Measurements from ENCODE around the gene CYS1. TPM values are rescaled to one million over a fixed set of nuclear protein-coding genes. Genes with fewer than 3 reads are reported as not detected.

CYS1 gene
- total and polyA plus RNA-seq, 8 donors, result 0.60 to 18.8 (median 15.8) TPM

DNA sequence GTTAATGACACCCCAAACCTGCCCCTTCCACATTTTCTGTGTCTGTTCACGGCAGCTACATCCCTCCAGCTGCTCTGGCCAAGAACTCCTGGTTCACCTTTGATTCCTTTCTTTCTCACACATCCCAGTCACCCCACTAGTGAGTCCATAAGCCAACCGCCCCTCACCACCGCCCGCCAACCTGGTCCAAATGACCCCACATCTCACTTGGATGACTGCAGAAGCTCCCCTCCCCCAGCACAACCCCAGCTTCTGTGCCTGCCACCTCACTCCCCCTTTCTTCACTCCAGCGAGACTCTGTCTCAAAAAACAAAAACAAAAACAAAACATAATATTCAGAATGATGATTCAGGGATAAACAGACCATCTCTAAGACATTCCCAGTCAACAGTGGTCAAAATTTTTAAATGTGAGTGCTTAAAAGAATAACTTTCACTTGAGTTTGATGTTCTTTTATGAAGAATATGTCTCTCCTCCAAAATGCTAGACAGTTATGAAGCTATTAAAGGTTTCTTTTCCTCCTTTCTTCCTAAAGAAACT, 3.2 kb downstream of the CYS1 start:
- Histone ChIP-seq H3K27ac (no peak overlapping the region), H3K27me3 (peaks cover 26 to 87% of the 10 kb centered on the region in 2 donors), H3K4me1 (peaks cover 6 to 25% of the 10 kb centered on the region in 2 donors), H3K9me3 (no peaks in the 10 kb centered on the region), H3K36me3 (no peaks in the 10 kb centered on the region), H3K4me3 (no peak overlapping the region)
- DNase-seq, result no peak
- ATAC-seq, result no peak
- intact Hi-C loops (cut with DNase I), result no loop called here
- TF ChIP-seq, protein P1, sequence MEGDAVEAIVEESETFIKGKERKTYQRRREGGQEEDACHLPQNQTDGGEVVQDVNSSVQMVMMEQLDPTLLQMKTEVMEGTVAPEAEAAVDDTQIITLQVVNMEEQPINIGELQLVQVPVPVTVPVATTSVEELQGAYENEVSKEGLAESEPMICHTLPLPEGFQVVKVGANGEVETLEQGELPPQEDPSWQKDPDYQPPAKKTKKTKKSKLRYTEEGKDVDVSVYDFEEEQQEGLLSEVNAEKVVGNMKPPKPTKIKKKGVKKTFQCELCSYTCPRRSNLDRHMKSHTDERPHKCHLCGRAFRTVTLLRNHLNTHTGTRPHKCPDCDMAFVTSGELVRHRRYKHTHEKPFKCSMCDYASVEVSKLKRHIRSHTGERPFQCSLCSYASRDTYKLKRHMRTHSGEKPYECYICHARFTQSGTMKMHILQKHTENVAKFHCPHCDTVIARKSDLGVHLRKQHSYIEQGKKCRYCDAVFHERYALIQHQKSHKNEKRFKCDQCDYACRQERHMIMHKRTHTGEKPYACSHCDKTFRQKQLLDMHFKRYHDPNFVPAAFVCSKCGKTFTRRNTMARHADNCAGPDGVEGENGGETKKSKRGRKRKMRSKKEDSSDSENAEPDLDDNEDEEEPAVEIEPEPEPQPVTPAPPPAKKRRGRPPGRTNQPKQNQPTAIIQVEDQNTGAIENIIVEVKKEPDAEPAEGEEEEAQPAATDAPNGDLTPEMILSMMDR (IDR thresholded peaks at IDR 0.05), result no peak

DNA sequence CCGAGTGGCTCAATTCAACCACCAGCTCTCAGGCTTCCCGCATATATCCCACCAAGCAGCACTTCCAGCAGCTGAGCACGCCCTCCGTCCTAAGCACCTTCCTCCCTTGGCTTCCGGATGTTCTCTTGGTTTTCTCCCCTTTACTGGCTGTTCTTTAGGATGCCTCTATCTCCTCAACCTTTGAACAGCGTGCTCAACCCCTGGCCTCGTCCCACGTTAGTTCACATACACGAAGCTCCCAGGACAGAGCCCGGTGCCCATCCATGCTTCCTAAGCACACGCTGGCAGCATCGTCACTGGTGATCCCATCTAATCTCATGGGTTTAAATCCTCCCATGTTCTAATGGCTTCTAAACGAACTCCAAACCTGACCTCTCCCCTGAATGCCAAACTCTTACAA, 3.7 kb downstream of the CYS1 start:
- ATAC-seq (no peak), DNase-seq (no peak)
- no peaks in the 10 kb centered on the region for H3K36me3 ChIP-seq
- TF ChIP-seq, protein P1 (IDR thresholded peaks at IDR 0.05), result no peak
- intact Hi-C loops (cut with DNase I), result no loop called here
- H3K27ac ChIP-seq, result no peak overlapping the region
- H3K9me3 ChIP-seq, result no peaks in the 10 kb centered on the region
- H3K4me1 ChIP-seq, result peaks cover 6 to 25% of the 10 kb centered on the region in 2 donors
- H3K27me3 ChIP-seq, result peaks cover 24 to 82% of the 10 kb centered on the region in 2 donors
- no peak overlapping the region for H3K4me3 ChIP-seq

- Histone ChIP-seq H3K4me3 (no peak overlapping the region), H3K27ac (no peak overlapping the region), H3K9me3 (no peaks in the 10 kb centered on the region), H3K36me3 (no peaks in the 10 kb centered on the region), H3K4me1 (peaks cover 6 to 21% of the 10 kb centered on the region in 2 donors), H3K27me3 (peaks cover 17 to 74% of the 10 kb centered on the region in 2 donors)
- intact Hi-C loops (cut with DNase I), result no loop called here
- DNase-seq, result no peak
- TF ChIP-seq, protein P1 (IDR thresholded peaks at IDR 0.05), result no peak
- ATAC-seq, result no peak
These were observed 4.5 kb downstream of the CYS1 start for GRCh38 chr2:10075571-10076209.

DNA sequence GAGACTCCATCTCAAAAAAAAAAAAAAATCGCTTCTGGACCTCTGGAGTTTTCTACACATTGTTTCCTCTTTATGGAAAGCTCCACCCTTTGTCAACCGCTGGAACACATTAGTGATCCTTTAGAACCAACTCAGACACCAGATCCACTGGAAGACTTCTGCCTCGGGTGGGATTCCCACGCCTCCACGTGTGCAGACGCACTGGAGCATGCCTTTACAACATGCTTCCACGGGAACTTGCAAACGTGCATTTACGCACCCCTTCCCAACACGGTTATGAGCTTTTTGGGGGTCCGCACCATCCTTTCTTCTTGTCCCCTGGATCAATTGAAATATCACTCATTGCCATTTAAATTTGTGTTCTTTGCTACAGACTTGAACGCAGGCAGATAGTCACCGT, 5.1 kb downstream of the CYS1 start:
- H3K36me3 ChIP-seq, result no peaks in the 10 kb centered on the region
- H3K9me3 ChIP-seq, result no peaks in the 10 kb centered on the region
- intact Hi-C loops (cut with DNase I), result no loop called here
- TF ChIP-seq, protein P1 (IDR thresholded peaks at IDR 0.05), result no peak
- H3K4me1 ChIP-seq, result peaks cover 6 to 15% of the 10 kb centered on the region in 2 donors
- H3K4me3 ChIP-seq, result no peak overlapping the region
- H3K27me3 ChIP-seq, result peaks cover 11 to 68% of the 10 kb centered on the region in 2 donors
- ATAC-seq (no peak), DNase-seq (no peak)
- H3K27ac ChIP-seq, result no peak overlapping the region

- H3K9me3 ChIP-seq, result no peaks in the 10 kb centered on the region
- TF ChIP-seq, protein P1 (IDR thresholded peaks at IDR 0.05), result no peak
- H3K36me3 ChIP-seq, result no peaks in the 10 kb centered on the region
- no peak overlapping the region for H3K27ac ChIP-seq
- intact Hi-C loops (cut with DNase I), result no loop called here
- peaks cover 7 to 56% of the 10 kb centered on the region in 2 donors for H3K27me3 ChIP-seq
- no peak overlapping the region for H3K4me3 ChIP-seq
- ATAC-seq (no peak), DNase-seq (no peak)
- peaks cover 2% of the 10 kb centered on the region in 2 donors for H3K4me1 ChIP-seq
These were observed 6.5 kb downstream of the CYS1 start for GRCh38 chr2:10073706-10074105.

Measured in left lung (tissue), 10 donors.